Keratinocyte (primary cell): ENCODE measurements around the gene CDYL. TPM values are rescaled to one million over a fixed set of nuclear protein-coding genes. Genes with fewer than 3 reads are reported as not detected.

Experiments
- DNase-seq: peaks from one replicate; pipeline ENCODE4 v3.0.0-alpha.2; 2011; ENCODE audit warnings: low read depth, missing footprints, low spot score
- FAIRE-seq: peaks from 2 replicates; lab custom pipeline; 2011; peaks lifted over from hg19 to GRCh38; lab: Jason Lieb, UNC
- H2AFZ ChIP-seq: 2 replicates; pipeline ENCODE4 v1.6.0; 2012; ENCODE audit warnings: low read length, control low read depth, inconsistent platforms; ENCODE audit not compliant: control insufficient read depth
- H3K27ac ChIP-seq: 2 replicates; pipeline ENCODE4 v1.5.1; 2011; ENCODE audit warnings: low read length; ENCODE audit not compliant: control insufficient read depth, insufficient read depth
- H3K27me3 ChIP-seq: 3 replicates; pipeline ENCODE4 v1.6.0; 2011; ENCODE audit warnings: low read length; ENCODE audit not compliant: control insufficient read depth, insufficient read depth; ENCODE audit errors: extremely low read depth
- H3K36me3 ChIP-seq, 2 experiments: 2 replicates in 1 of 2; 3 replicates in 1 of 2; pipeline ENCODE4 v1.5.1; 2011; ENCODE audit warnings: low read length in 2 of 2, mild to moderate bottlenecking in 1 of 2; ENCODE audit not compliant: control insufficient read depth in 2 of 2, insufficient read depth in 2 of 2; ENCODE audit errors: extremely low read depth in 1 of 2
- H3K4me1 ChIP-seq: 3 replicates; pipeline ENCODE4 v1.5.1; 2011; ENCODE audit warnings: low read length; ENCODE audit not compliant: control insufficient read depth, insufficient read depth; ENCODE audit errors: extremely low read depth
- H3K4me2 ChIP-seq: 3 replicates; pipeline ENCODE4 v1.6.0; 2011; ENCODE audit warnings: low read depth, low read length; ENCODE audit not compliant: control insufficient read depth, insufficient read depth; ENCODE audit errors: extremely low read depth
- H3K4me3 ChIP-seq, 3 experiments: fragments of 200-600 bp in 1 of 3; sonication (generic) in 1 of 3; 2 replicates in 2 of 3; 3 replicates in 1 of 3; pipeline ENCODE4 v1.5.1; 2011 to 2016; ENCODE audit warnings: low read length in 3 of 3, mild to moderate bottlenecking in 3 of 3, control low read depth in 2 of 3, inconsistent platforms in 1 of 3, low read depth in 1 of 3, mixed read lengths in 1 of 3, mixed run types in 1 of 3, moderate library complexity in 1 of 3; ENCODE audit not compliant: control insufficient read depth in 2 of 3, insufficient read depth in 2 of 3; ENCODE audit errors: extremely low read depth in 1 of 3
- H3K79me2 ChIP-seq: 2 replicates; pipeline ENCODE4 v1.6.0; 2012; ENCODE audit warnings: low read length; ENCODE audit not compliant: control insufficient read depth, insufficient read depth
- H3K9ac ChIP-seq: 3 replicates; pipeline ENCODE4 v1.6.0; 2011; ENCODE audit warnings: low read length; ENCODE audit not compliant: control insufficient read depth, insufficient read depth; ENCODE audit errors: extremely low read depth
- H3K9me1 ChIP-seq: 3 replicates; pipeline ENCODE4 v1.6.0; 2011; ENCODE audit warnings: low read length; ENCODE audit not compliant: control insufficient read depth, insufficient read depth; ENCODE audit errors: extremely low read depth
- H3K9me3 ChIP-seq: 2 replicates; pipeline ENCODE4 v1.5.1; 2012; ENCODE audit warnings: low read depth, low read length; ENCODE audit not compliant: control insufficient read depth
- H4K20me1 ChIP-seq: 3 replicates; pipeline ENCODE4 v1.6.0; 2011; ENCODE audit warnings: low read length; ENCODE audit not compliant: control insufficient read depth, insufficient read depth; ENCODE audit errors: extremely low read depth
- EZH2 ChIP-seq: IDR thresholded peaks from one replicate; pipeline ENCODE4 v1.6.1; 2012; ENCODE audit warnings: inconsistent platforms, mild to moderate bottlenecking, low read length, moderate library complexity
- dilution Hi-C: fragments of 300-500 bp; cut with MboI; formaldehyde crosslinking; loops from one replicate; pipeline ENCODE4 v1.7.0; 2020; ENCODE audit warnings: low sequenced_read_pairs; ENCODE audit not compliant: extremely low pct_ligation_motif_present
- polyA plus RNA-seq, 5 experiments: library from polyadenylated mRNA; depleted of rRNA in 3 of 5; stranded (reverse) in 3 of 5; stranded (forward) in 1 of 5; unstranded in 1 of 5; fragments of >200 nt; gene quantifications; 1 replicate in 1 of 5; 2 replicates in 3 of 5; 3 replicates in 1 of 5; pipeline versions ENCODE4 v1.2.1 to v1.2.3, GENCODE V29; 2011 to 2012; ENCODE audit warnings: missing spikeins in 2 of 5, low read depth in 1 of 5, low replicate concordance in 1 of 5
- TF ChIP-seq, protein P1 (sequence below), 3 experiments: IDR thresholded peaks in 1 of 3; conservative IDR thresholded peaks in 1 of 3; optimal IDR thresholded peaks in 1 of 3; 2 replicates in 2 of 3; 3 replicates in 1 of 3; pipeline versions ENCODE3 to v1.5.1; 2011; ENCODE audit warnings: low read length in 3 of 3, mild to moderate bottlenecking in 3 of 3, moderate library complexity in 2 of 3, control low read depth in 1 of 3, inconsistent platforms in 1 of 3; ENCODE audit not compliant: insufficient read depth in 2 of 3; ENCODE audit errors: extremely low read depth in 1 of 3

CDYL gene
- polyA plus RNA-seq, 1 donor (not counting 4 experiments of a cell fraction or from before 2014, with no cell fraction given) = 48.0 TPM

GRCh38 chr6:4902363-4902762 lies 126.2 kb downstream of the CDYL start:
- H3K4me2 ChIP-seq = no peak overlapping the region
- DNase-seq = no peak
- no peak overlapping the region for H3K4me3 ChIP-seq
- no peaks in the 10 kb centered on the region for H4K20me1 ChIP-seq
- H3K9me3 ChIP-seq = no peaks in the 10 kb centered on the region
- no peak for FAIRE-seq
- dilution Hi-C loops = no loop called here
- no peak overlapping the region for H3K9ac ChIP-seq
- H3K4me1 ChIP-seq = no peaks in the 10 kb centered on the region
- H3K27ac ChIP-seq = no peak overlapping the region
- no peaks in the 10 kb centered on the region for H3K9me1 ChIP-seq
- TF ChIP-seq, protein P1, sequence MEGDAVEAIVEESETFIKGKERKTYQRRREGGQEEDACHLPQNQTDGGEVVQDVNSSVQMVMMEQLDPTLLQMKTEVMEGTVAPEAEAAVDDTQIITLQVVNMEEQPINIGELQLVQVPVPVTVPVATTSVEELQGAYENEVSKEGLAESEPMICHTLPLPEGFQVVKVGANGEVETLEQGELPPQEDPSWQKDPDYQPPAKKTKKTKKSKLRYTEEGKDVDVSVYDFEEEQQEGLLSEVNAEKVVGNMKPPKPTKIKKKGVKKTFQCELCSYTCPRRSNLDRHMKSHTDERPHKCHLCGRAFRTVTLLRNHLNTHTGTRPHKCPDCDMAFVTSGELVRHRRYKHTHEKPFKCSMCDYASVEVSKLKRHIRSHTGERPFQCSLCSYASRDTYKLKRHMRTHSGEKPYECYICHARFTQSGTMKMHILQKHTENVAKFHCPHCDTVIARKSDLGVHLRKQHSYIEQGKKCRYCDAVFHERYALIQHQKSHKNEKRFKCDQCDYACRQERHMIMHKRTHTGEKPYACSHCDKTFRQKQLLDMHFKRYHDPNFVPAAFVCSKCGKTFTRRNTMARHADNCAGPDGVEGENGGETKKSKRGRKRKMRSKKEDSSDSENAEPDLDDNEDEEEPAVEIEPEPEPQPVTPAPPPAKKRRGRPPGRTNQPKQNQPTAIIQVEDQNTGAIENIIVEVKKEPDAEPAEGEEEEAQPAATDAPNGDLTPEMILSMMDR (optimal IDR thresholded peaks at IDR 0.05 in 1 of 3, IDR thresholded peaks at IDR 0.05 in 1 of 3, conservative IDR thresholded peaks at IDR 0.05 in 1 of 3; ENCODE audit: extremely low read depth in 1 of 3, insufficient read depth in 2 of 3, low read length in 3 of 3) = no peak
- no peak for TF ChIP-seq EZH2
- peaks cover 13 to 15% of the 10 kb centered on the region in 2 experiments for H3K36me3 ChIP-seq
- H3K27me3 ChIP-seq = no peaks in the 10 kb centered on the region
- no peak overlapping the region for H2AFZ ChIP-seq
- peaks cover 46% of the 10 kb centered on the region for H3K79me2 ChIP-seq

DNA sequence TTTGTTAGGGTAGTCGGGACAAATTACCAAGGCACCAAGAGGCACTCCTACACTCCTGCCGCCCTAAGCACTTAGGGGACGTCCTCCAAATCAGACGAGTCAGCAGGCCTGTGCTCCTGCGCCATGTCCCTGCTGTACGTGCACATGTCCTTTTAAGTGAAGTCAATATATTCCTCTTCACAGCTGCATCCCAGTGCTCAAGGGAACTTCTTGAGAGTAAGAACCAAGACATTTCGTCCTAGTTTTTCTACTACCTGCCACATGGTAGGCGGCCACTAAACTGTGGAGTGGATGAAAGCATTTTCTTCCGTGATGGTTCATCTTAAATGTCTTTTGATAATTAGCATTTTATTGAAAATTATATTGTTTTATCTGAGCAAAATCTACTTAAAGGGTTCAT lies 126.9 kb downstream of the CDYL start:
- Histone ChIP-seq H3K9ac (no peak overlapping the region), H2AFZ (no peak overlapping the region), H3K79me2 (peaks cover 53% of the 10 kb centered on the region), H3K9me3 (no peaks in the 10 kb centered on the region), H3K9me1 (no peaks in the 10 kb centered on the region), H3K27ac (no peak overlapping the region), H3K27me3 (no peaks in the 10 kb centered on the region), H3K4me3 (no peak overlapping the region), H3K4me1 (peaks cover 3% of the 10 kb centered on the region), H4K20me1 (no peaks in the 10 kb centered on the region), H3K4me2 (no peak overlapping the region), H3K36me3 (peaks cover 13 to 14% of the 10 kb centered on the region in 2 experiments)
- dilution Hi-C loops = no loop called here
- DNase-seq (no peak), FAIRE-seq (no peak)
- TF ChIP-seq, protein P1 (optimal IDR thresholded peaks at IDR 0.05 in 1 of 3, IDR thresholded peaks at IDR 0.05 in 1 of 3, conservative IDR thresholded peaks at IDR 0.05 in 1 of 3; ENCODE audit: extremely low read depth in 1 of 3, insufficient read depth in 2 of 3, low read length in 3 of 3) = no peak
- TF ChIP-seq EZH2 = no peak
